AG04449 (cell line): Measurements from ENCODE around the gene TIMM17B.

Experiments used
- CTCF ChIA-PET: fragments of 350-600 bp; formaldehyde crosslinking; extraction: SDS; loops from one replicate; lab custom pipeline; 2021; ENCODE audit warnings: antibody characterized with exemption; lab: Yijun Ruan, JAX
- POLR2A ChIA-PET: fragments of 400-600, 350-600 bp; formaldehyde crosslinking; extraction: SDS; loops from one replicate; lab custom pipeline; 2020; ENCODE audit warnings: antibody characterized with exemption, inconsistent platforms; lab: Yijun Ruan, JAX
- DNase-seq: peaks from one replicate; pipeline ENCODE4 v3.0.0-alpha.2; 2010; ENCODE audit warnings: low read depth, low spot score
- H3K4me3 ChIP-seq: 2 replicates; pipeline ENCODE4 v1.5.1; 2011; ENCODE audit warnings: low read depth, mild to moderate bottlenecking, control low read depth, low read length
- TF ChIP-seq, protein P1 (sequence below): IDR thresholded peaks from one replicate; pipeline ENCODE4 v1.5.1; 2011; ENCODE audit warnings: mild to moderate bottlenecking, moderate library complexity, low read length, control low read depth, inconsistent platforms; ENCODE audit not compliant: insufficient read depth; ENCODE audit errors: missing control alignments

The TIMM17B gene

DNA sequence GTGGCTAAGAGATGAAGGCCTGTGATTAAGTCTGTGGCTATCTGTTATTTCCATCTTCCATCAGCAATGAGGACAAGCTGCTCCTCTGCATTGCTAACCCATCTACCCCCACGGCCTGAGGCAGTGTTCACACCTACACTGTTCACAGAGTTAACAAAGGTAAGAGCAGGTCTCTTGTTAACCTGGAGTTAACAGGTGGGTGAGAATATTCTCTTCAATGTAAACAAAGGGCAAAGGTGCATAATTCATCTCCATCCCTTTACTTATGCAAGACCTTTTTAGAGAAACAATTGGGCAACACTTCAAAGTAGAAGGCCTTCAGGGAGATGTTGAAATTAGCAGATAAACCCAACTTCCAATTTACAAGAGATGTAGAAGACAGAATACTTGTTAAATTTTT is 11.0 kb upstream of the TIMM17B start:
- DNase-seq = no peak
- no peak overlapping the region for H3K4me3 ChIP-seq
- POLR2A ChIA-PET = no interaction called here
- CTCF ChIA-PET = no interaction called here
- TF ChIP-seq, protein P1, sequence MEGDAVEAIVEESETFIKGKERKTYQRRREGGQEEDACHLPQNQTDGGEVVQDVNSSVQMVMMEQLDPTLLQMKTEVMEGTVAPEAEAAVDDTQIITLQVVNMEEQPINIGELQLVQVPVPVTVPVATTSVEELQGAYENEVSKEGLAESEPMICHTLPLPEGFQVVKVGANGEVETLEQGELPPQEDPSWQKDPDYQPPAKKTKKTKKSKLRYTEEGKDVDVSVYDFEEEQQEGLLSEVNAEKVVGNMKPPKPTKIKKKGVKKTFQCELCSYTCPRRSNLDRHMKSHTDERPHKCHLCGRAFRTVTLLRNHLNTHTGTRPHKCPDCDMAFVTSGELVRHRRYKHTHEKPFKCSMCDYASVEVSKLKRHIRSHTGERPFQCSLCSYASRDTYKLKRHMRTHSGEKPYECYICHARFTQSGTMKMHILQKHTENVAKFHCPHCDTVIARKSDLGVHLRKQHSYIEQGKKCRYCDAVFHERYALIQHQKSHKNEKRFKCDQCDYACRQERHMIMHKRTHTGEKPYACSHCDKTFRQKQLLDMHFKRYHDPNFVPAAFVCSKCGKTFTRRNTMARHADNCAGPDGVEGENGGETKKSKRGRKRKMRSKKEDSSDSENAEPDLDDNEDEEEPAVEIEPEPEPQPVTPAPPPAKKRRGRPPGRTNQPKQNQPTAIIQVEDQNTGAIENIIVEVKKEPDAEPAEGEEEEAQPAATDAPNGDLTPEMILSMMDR = no peak

DNA sequence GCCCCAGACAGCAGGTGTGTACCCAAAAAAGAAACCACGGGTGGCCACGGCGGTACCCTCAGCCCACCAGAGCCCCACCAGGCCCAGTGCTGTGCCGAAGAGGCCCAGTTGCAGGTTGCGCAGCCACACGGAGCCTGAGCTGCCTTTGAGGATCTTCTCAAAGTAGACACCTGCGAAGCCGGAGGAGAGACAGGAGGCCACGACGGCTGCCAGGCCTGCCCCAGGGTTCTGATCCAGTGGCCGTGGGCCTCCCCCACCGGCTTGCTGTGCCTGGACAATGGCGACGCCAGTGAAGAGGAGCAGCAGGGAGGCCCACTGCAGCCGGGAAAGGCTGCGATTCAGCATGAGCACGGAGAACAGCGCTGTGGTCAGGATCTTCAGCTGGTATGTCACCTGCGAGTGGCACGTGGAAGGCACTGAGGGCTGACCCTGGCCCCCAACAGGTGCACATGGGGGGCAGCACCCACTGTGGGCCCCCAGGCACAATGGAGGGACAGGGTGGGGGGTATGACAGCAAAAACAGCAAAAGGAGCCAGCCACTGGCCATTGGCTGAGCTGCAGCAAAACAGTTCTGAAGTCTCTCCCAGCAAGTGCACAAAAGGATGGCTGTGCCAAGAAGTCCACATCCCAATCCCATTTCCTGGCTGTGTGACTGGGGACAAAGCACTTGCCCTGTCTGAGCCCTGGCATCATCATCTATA is 7.7 kb upstream of the TIMM17B start:
- POLR2A ChIA-PET = no interaction called here
- DNase-seq = no peak
- TF ChIP-seq, protein P1 = no peak
- no peak overlapping the region for H3K4me3 ChIP-seq
- CTCF ChIA-PET = no interaction called here

DNA sequence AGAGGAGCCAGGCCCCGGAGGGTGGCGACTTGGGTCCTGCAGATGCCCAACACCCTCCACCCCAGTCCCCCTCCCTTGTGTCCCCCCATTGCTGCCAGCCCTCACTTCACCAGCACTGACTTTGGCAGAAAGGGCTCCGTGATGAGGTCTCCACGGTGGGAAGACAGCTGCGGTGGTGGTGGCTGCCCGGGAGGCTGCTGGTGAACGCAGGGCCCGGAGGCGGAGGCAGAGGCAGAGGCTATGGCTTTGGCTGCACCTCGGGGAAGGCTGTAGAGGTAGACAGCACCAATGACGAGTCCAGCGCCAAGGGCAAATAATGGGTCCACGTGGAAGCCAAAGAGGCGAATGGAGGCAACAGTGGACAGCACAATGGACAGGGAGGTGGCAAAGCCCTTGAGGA is 7.1 kb upstream of the TIMM17B start:
- ChIA-PET POLR2A (no interaction called here), CTCF (interaction anchor here (1.3 kb wide), 1 partner anchor 68 kb away, joined by 4 read pairs; no protein-coding TSS in a partner anchor)
- no peak overlapping the region for H3K4me3 ChIP-seq
- no peak for DNase-seq
- TF ChIP-seq, protein P1 = no peak

DNA sequence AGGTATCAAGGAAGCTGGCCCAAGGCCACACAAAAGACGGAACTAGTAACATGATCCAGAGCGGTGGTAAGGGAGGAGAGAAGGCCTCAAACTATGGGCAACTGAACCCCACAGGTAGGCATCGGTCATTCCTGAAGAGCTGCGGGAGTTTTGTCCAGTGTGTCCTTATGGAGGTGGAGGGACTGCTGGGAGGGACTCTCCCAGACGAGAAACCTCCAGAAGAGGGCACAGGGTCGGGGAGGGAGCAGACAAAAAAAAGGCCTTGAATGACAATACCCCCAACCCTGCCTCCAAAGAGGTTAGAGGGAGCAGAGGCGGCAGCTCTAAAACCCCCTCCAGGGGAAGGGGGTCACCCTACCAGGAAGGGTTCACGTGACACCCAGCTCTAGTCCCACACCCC is 6.6 kb upstream of the TIMM17B start:
- DNase-seq = no peak
- POLR2A ChIA-PET = no interaction called here
- TF ChIP-seq, protein P1 = no peak
- H3K4me3 ChIP-seq = no peak overlapping the region
- CTCF ChIA-PET = interaction anchor here (1.3 kb wide), 1 partner anchor 68 kb away, joined by 4 read pairs; no protein-coding TSS in a partner anchor

DNA sequence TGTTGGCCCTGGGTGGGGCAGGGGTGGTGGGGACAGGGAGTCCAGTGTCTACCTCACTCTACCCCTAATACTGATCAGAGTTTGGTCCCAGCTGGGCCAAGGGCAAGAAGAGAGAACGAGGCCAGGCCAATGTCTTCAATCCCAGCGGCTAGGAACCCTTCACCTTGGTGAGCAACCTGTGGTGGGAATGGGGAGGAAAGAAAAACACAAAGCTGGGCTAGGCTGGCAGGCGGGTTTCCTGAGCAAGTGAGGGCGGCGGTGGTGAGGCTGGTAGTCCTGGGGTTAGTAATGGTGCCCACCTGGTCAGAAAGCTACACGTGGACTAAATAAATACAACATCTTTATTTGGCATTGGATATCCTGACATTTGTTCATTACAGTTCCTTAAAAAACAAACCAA is 5.7 kb upstream of the TIMM17B start:
- TF ChIP-seq, protein P1 = no peak
- no peak overlapping the region for H3K4me3 ChIP-seq
- no peak for DNase-seq
- ChIA-PET CTCF (interaction anchor here (1.1 to 1.3 kb wide), 2 partner anchors 11 to 69 kb away, joined by 4 read pairs; no protein-coding TSS in a partner anchor), POLR2A (interaction anchor here (0.5 kb wide), 1 partner anchor 191 kb away, joined by 4 read pairs; no protein-coding TSS in a partner anchor)

DNA sequence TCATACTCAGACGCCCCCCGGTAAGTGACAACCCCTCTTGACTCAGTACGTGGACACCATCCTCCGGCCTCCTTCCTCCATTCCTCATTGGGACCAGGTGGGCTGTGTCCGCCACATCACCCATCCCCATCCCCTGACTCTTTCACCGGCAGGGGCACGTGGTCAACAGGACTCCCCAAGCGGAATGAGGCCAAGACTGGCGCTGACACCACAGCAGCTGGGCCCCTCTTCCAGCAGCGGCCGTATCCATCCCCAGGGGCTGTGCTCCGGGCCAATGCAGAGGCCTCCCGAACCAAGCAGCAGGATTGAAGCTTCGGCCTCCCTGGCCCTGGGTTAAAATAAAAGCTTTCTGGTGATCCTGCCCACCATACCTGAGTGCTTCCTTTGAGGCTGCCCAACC is 5.2 kb upstream of the TIMM17B start:
- POLR2A ChIA-PET = no interaction called here
- no peak for DNase-seq
- CTCF ChIA-PET = interaction anchor here (0.6 to 1.1 kb wide), 2 partner anchors 11 to 24 kb away, joined by 3 to 4 read pairs; no protein-coding TSS in a partner anchor
- TF ChIP-seq, protein P1 = no peak
- no peak overlapping the region for H3K4me3 ChIP-seq
